Measurements from ENCODE around the gene PTPRCAP.

The PTPRCAP gene

DNA sequence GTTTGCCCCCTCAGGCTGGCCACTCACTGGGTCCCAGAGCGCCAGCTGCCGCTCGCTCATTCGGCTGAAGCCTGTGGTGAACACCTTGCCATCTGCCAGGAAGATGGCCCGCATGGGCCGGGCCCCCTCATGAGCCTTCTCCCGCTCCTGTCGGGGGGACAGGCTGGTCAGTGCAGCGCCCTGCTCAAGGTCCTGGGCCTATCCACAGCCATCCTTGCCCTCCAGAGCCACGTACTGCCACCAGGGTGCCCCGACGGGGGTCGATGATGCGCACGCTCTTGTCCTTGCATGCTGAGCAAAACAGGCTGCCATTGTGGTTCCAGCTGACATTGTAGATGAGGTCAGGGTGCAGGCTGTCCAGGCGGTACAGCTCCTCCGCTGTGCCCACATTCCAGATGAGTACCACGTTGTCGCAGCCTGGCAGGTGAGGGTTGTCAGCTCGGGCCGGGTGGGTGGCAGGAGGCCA lies 3.6 kb upstream of the PTPRCAP start:
- no peak for DNase-seq (ENCODE audit: low read depth in 2 of 2)

DNA sequence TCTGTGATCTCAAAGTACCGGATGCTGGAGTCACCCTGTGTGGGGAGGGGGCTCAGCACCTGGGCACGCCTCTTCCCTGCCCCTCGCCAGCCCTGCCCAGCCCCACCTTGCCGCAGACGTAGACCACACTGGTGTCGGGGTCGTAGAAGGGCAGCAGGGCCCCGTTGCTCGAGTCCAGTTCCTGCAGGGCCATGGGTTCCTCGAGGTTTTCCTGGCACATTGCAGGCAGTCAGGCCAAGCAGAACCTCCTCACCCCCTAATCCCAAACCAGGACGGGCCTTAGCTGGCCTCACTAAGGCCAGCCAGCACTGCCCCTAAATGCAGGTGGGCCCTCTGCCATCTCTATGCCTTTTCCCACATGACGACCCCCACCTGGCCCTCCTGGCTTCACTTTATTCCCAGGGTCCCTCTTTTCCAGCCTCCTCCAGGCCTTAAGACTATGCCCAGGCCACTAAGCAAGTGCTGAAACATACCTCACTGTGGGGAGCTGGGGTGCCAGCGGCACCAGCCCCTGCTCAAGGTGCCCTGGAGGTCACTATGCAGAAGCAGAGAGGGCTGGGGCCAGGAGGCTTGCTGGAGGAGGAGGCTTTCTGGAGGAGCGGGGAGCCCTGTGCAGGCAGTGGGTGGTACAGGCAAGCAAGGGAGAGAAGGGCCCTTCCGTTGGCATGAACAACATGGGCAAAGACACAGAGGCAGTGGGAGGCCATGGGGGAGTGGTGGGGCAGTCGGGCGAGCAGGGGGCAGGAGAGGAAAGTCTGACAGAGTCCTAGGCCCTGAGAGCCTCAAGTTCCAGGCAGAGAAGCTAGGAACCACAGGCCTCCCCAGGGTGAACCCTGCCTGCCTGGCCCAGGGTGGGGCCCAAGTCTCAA lies 3.0 kb upstream of the PTPRCAP start:
- no peak for DNase-seq (ENCODE audit: low read depth in 2 of 2)

DNA sequence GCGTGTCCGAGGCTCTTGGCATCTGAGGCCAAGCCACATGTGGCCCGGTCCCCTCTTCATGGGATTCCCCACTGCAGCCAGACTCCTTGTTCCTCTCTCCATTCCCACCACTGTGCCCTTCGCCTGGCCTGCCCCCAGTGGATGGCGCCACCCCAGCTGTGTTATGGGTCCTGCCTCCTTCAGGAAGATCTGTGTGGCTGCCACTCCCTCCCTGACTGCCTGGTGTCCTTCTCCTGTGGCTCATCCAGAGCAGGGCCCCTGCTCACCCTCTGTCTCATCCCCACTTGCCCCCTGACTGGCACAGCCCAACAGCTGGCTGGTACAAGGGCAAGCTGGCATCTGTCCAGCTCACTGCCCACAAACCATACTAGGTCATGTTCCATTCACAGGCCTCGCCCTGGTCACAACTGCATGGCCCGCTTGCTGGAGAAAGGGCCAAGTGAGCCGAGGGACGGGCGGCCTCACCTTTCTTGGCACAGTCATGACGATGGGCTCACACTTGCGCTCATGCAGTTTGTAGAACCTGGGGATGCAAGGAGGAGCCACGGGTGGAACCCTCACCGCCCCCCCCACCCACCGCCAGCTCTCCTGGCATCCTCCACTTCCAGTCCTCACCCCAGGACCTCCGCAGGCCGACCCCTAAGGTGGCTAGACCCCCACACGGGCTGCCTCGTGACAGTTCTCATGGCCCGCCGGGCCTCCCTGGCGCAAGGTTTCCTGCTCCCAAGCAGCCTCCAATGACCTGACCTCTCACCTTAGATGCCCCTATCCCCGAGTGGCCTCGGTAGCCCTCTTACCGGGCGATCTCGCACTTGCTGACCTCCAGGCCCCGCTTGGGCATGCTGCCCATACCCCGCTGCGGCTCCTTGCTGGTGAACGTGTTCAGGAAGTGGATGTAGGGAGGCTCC lies 2.1 kb upstream of the PTPRCAP start:
- DNase-seq (ENCODE audit: low read depth in 2 of 2) = no peak

DNA sequence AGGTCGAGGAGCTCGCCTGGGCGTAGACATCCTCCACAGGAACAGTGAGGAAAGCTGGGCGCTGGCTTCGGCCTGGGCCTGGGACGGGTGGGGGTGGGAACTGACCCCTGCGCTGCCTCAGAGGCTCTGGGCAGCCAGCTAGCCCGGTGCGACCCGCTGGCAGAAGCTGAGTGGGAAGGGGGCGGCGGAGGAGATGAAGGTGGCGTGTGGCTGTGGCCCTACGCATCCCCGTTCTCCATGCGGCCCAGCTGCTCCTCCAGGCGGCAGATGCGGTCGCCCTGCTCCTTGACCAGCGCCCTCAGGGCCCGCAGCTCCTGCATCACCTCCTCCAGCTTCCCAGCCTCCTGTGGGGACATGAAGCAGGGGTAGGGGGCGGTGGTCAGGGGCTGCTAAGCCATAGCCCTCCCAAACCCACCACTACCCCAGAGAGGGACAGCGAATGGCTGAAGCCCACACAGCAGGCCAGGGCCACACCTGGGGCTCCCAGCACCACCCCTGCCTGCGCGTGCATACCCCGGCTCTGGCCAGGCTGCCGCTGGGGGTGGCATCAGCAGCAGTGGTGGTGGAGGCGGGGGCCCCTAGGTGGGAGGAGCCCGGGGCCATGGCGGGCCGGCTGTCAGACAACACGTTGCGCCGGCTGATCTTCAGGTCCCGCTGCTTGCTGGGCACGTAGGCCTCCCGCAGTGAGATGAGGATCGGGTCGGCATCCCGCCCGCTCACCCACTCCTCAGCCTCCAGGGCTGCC lies 848 bp upstream of the PTPRCAP start:
- peak in 1 of 2 donors; percentile 57 for DNase-seq (ENCODE audit: low read depth in 2 of 2)

DNA sequence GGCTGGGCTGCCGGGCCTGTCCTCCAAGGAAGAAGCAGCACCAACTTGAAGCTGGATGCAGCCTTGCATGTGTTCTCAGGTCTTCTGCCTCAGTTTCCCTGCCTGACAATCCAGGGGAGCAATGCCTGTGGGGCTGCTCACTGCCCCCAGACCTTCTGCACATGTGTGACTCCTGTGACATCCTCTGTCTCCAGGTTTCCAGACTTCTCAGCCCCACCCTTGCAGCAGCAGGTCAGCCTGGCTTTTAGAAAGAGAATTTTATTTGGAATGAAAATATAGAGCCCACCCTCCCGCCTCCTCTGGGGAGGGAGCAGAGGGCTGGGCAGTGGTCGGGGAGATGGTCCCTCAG lies 301 bp upstream of the PTPRCAP start:
- DNase-seq (ENCODE audit: low read depth in 2 of 2) = no peak

DNA sequence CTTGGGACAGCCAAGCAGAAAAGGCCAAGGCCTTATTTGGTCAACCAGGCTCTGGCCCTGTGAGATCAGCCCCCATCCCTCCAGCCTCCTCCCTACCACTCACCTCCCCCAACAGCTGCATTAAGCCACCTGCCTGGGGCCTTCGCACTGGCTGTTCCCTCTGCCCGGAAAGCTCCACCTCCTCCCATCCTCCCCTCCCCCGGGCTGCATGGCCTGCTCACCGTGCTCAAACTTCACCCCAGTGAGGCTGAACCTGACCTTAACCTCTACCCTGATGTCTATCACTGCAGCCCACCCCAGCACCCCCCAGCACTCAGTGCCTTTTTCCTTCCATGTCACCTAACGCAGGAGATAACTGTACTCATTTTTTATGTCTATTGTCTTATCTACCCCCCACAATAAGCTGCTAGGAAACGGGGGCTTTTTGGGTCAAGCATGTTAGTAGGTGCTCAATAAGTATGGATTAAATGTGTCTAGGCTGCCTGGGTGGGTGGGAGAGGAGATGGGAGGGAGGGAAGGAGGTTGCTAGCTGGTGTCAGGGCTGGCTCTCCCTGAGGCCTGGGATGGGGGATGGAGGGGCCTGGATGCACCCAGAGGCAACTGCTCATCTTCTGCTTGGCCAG lies 912 bp downstream of the PTPRCAP start:
- no peak for DNase-seq (ENCODE audit: low read depth in 2 of 2)

DNA sequence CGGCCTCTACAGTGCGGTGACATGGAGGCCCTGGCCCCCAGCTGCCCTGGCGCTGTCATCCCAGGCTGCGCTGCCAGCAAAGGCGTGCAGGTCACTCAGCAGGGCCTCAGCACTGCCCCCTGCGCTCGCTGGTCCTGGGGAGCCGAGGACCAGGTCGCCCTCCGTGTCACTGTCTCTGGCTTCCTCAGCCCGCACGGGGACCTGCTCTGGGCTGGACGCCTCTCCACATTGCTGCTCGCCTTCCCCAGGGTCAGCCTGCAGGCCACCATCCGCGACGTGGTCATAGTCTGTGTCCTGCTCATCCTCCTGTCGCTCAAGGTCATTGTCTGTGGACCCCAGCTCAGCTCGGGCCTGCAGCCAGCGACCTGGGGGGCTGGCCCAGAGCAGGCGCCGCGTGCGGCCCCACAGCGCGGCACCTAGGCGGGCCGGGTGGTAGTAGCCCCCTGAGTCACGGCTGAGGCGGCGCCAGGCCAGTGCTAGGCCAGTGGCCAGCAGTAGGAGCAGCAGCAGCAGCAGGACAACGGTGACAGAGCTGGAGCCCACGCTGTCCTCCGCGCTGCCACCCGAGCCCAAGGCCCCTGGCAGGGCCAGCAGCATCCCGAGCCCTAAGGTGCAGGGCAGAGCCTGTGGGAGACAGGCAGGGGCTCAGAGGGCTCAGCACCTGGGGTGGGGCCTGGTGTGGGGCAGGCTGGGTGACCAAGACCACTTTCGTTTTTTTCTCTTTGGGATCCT lies 1.6 kb downstream of the PTPRCAP start:
- DNase-seq (ENCODE audit: low read depth in 2 of 2) = no peak

DNA sequence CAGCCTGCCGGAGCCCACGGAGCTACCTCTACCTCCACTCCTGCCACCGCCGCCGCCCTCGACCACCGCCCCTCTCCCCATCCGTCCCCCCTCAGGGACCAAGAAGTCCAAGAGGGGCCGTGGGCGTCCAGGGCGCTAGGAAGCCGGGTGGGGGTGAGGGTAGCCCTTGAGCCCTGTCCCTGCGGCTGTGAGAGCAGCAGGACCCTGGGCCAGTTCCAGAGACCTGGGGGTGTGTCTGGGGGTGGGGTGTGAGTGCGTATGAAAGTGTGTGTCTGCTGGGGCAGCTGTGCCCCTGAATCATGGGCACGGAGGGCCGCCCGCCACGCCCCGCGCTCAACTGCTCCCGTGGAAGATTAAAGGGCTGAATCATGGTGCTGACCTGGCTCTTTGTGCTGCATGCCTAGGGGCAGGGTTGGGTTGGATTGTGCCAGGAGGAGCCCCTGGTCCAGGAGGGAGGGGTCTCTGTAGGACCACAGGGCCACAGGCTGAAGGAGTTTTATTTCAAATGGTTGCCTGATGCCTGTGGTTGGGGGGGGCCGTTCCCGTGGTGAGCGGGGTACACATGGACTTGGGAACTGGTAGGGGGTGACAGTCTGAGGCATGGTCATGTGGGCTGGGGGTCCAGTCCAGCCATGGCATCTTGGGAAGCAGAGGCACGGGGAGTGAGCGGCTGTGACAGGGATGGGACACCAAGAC lies 2.3 kb downstream of the PTPRCAP start:
- DNase-seq (ENCODE audit: low read depth in 2 of 2) = no peak

DNA sequence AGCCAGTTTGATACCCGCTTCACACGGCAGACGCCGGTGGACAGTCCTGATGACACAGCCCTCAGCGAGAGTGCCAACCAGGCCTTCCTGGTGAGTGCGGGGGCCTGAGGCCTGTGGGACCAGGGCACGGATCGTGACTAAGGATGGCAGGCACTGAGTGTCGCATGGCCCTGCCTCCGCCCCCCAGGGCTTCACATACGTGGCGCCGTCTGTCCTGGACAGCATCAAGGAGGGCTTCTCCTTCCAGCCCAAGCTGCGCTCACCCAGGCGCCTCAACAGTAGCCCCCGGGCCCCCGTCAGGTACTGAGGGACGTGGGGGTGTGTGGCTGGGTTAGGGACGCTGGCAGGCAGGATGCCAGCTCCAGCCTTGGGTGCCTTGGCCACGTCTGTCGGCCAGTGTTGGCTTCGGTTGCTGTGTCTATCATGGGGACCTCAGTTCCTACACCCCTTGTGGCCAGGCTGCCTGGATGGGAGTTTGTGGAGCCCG lies 3.0 kb downstream of the PTPRCAP start:
- no peak for DNase-seq (ENCODE audit: low read depth in 2 of 2)

DNA sequence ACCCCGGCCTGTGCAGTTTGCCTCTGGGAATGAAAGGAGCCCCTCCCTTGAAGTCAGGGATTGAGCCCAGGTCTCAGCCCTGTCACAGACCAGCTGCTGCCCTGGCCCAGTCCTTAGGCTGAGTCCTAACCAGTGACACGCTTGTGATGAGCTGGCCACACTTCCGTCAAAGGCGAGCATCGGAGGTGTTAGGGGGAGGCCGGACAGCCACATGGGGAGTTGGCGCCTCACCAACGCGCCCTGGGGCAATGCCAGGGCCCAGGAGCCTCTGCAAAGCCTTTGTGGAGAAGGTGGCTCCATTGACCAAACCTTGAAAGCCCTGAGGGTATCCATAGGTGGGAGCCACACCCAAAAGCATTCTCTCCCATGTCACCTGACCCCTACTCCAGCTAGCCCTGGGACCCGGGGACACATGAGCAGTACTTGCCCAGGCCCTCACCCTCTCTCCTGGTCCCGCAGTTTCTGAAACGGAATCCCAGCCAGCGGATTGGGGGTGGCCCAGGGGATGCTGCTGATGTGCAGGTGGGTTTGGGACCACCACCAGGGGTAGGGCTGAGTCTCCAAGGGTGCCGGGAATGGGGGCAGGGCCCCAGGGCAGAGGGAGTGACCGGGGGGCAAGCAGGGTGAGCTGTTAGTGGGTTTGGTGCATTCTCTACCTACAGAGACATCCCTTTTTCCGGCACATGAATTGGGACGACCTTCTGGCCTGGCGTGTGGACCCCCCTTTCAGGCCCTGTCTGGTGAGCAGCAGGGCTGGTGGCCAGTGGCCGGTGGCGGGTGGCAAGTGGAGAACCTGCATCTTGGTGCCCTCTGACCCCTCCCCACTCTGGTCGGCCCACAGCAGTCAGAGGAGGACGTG lies 3.7 kb downstream of the PTPRCAP start:
- DNase-seq (ENCODE audit: low read depth in 2 of 2) = no peak

DNA sequence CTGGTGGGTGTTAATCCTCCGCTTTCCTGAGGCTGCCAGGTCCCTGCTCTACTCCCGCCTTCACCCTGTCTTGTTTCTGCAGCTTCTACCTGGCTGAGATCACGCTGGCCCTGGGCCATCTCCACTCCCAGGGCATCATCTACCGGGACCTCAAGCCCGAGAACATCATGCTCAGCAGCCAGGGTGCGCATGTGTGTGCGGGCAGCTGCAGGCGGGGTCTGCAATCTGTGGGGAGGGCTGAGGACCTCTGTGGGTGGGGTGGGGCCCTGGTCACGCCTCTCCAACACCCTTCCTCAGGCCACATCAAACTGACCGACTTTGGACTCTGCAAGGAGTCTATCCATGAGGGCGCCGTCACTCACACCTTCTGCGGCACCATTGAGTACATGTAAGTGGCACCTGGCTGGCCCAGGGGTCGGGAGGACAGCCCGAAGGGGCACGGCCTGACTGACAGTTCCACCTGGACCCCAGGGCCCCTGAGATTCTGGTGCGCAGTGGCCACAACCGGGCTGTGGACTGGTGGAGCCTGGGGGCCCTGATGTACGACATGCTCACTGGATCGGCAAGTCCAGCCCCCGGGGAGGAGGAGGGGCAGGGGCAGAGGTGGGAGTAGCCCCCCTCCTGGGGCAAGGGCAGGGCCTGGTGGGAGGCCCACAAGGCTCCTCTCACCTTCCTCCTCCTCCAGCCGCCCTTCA lies 4.7 kb downstream of the PTPRCAP start:
- no peak for DNase-seq (ENCODE audit: low read depth in 2 of 2)

DNA sequence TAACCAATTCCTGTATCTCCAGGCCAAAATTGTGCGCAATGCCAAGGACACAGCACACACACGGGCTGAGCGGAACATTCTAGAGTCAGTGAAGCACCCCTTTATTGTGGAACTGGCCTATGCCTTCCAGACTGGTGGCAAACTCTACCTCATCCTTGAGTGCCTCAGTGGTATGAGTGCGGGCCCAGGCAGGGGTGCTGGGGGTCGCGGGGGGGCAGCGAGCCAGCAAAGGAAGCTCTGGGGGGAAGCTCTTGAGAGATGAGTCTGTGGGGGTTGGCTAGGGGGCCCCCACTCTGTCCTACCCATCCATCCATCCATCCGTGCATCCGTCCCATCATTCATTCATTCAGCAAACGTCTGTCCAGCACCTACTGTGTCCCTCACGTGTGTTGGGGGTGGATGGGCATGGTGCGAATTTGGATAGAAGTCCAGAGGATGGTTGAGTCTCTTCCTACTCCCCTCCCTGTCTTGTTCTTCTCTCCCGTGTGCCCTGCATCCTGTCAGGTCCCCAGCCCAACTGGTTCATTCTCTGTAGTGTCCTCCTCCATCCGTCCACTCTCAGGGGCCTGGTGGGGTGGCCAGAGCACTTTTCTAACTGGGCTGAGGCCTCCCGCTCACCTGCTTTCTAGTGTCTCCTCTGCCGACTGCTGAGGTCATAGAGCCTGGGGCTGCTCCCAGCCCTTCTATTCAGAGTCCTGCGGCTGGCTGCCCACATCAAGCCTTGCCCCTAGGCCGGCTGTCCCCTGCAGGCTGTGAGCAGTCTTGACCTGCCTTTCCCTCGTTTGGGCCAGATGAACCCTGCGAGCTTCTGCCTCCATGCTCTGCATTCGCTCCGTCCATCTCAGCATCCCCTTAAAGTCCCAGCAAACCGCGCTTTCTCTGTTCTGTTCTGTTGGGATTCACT lies 5.9 kb downstream of the PTPRCAP start:
- DNase-seq (ENCODE audit: low read depth in 2 of 2) = no peak

DNA sequence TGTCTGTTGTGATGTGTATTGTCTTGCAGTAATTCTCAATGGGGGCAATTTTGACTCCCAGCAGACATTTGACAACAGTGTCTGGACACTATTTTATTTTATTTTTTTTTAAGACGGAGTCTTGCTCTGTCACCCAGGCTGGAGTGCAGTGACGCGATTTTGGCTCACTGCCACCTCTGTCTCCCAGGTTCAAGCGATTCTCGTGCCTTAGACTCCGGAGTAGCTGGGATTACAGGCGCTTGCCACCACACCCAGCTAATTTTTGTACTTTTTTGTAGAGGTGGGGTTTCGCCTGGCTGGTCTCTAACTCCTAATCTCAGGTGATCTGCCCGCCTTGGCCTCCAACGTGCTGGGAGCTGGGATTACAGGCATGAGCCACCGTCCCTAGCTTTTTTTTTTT lies 7.8 kb downstream of the PTPRCAP start:
- no peak for DNase-seq (ENCODE audit: low read depth in 2 of 2)

DNA sequence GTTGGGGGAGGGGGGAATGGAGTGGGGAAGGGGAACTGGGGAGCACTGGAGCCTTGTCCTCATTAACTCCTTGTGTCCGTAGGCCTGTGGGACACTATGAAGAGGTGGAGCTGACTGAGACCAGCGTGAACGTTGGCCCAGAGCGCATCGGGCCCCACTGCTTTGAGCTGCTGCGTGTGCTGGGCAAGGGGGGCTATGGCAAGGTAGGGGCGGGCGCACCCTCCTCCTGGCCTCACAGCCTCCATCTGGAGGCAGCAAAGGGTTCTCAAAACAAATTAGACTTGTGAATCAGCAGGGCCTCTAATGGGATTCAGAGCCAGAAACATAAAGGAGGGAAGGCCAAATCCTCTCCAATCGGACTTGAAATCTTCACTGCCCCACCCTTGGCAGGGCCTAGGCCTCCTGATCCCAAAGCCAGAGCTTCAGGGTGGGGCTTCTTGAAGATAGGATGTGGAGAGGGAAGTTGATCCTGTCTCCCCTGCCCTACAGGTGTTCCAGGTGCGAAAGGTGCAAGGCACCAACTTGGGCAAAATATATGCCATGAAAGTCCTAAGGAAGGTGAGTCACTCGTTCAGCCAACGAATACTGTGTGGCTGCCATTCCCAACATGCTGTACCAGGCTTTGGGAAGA lies 8.3 kb downstream of the PTPRCAP start:
- DNase-seq (ENCODE audit: low read depth in 2 of 2) = no peak

DNA sequence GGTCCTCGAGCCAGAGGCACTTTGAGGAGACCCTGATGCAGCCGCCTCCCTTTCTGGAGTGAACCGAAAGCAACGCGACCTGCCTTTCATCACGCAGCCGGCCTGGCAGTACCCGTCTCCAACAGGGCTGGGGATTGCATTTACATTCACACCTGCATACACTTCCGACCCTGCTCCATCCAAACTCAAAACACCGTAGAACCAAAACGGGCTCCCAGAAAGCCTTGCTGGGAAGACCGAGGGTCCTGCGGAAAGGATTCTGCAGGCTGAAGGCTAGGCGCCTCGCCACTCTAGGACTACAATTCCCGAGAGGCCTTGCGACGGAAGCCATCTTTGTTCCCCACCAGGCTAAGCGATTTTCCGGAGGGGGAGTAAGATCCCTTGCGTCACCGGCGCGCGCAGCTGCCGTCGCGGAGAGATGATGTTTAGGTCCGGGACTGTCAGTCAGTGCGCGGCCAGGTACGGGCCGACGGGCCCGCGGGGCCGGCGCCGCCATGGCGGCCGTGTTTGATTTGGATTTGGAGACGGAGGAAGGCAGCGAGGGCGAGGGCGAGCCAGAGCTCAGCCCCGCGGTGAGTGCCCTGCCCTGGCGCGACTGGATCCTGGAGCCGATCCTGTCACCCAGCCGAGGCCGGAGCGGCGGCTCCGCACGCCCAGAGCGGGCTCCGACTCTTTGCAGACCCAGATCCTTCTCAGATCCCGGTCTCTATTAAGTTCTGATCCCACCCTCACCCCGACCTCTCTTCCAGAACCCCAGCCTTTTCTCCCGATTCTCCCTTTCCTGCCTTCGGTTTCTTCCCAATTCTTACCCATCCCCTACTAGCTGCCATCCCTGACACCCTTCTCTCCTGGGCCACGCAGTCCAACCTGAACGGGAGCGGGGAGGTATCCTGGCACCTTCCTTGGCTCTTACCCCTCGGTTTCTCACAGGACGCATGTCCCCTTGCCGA lies 9.2 kb downstream of the PTPRCAP start, which contains the start of gene RPS6KB2:
Gene RPS6KB2, plus strand, starts transcription at position 443 of the 950 bp plus-strand sequence. Its CDS starts 52 bp downstream, at position 495.
- peak; percentile 97 to 100 for DNase-seq (ENCODE audit: low read depth in 2 of 2)
